Measurements from ENCODE around the gene CNTN6. TPM values are rescaled to one million over a fixed set of nuclear protein-coding genes. Genes with fewer than 3 reads are reported as not detected.

The CNTN6 gene
- total and polyA plus RNA-seq, 8 donors = 3.0 to 8.4 (median 6.7) TPM

DNA sequence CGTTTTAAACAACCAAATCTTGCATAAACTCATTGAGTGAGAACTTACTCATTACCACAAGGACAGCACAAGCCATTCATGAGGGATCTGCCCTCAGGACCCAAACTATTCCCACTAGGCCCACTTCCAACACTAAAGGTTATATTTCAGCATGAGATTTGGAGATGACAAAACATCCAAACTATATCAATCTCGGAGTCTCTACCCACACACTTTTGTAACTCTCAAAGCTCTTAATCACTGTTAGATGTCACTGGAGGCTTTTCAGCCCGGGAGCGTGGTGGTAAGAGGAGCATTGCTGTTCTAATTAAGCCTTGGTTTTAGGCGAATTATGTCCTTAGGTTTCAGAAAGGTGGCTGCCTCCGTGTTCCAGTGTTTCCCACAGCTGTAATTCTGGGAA is 86.3 kb downstream of the CNTN6 start:
- Histone ChIP-seq H3K27ac (no peak overlapping the region), H3K4me1 (no peaks in the 10 kb centered on the region), H3K36me3 (no peaks in the 10 kb centered on the region), H3K9me3 (peaks cover 0 to 2% of the 10 kb centered on the region in 2 donors), H3K27me3 (no peaks in the 10 kb centered on the region), H3K4me3 (no peak overlapping the region)
- intact Hi-C loops (cut with DNase I) = no loop called here
- no peak for ATAC-seq
- TF ChIP-seq, protein P1, sequence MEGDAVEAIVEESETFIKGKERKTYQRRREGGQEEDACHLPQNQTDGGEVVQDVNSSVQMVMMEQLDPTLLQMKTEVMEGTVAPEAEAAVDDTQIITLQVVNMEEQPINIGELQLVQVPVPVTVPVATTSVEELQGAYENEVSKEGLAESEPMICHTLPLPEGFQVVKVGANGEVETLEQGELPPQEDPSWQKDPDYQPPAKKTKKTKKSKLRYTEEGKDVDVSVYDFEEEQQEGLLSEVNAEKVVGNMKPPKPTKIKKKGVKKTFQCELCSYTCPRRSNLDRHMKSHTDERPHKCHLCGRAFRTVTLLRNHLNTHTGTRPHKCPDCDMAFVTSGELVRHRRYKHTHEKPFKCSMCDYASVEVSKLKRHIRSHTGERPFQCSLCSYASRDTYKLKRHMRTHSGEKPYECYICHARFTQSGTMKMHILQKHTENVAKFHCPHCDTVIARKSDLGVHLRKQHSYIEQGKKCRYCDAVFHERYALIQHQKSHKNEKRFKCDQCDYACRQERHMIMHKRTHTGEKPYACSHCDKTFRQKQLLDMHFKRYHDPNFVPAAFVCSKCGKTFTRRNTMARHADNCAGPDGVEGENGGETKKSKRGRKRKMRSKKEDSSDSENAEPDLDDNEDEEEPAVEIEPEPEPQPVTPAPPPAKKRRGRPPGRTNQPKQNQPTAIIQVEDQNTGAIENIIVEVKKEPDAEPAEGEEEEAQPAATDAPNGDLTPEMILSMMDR (IDR thresholded peaks at IDR 0.05) = no peak
- DNase-seq = no peak

DNA sequence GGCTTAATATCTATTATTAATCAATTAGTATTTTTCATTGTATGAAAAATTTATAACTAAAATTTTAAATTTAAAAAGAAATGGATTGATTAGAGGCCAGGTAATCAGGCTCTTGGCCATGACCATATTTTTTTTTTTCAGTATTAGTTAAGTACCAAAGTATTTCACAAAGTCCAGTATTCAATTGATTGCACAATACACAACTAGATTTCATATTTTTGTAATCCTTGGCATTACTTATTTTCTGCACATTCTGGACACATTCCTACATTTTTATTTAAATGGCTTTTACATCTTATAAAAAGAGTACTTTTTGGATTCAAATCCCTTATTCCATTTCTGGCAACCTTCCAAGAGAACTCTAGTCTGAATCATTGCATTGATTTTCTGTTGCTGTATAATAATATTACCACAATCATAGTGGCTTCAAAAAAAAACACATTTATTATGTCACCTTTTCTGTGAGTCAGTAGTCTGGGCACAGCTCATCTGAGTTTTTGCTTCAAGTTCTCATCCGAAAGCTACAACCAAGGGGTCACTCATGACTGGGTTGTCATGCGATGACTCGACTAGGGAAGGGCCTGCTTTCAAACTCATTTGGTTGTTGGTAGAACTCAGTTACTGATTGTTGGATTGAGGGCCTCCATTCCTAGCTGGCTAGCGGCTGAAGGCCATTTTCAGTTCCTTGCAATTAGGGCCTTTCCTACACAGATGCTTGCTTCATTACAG is 90.7 kb downstream of the CNTN6 start:
- TF ChIP-seq, protein P1 (IDR thresholded peaks at IDR 0.05) = no peak
- intact Hi-C loops (cut with DNase I) = no loop called here
- Histone ChIP-seq H3K27ac (no peak overlapping the region), H3K4me1 (no peaks in the 10 kb centered on the region), H3K27me3 (no peaks in the 10 kb centered on the region), H3K36me3 (no peaks in the 10 kb centered on the region), H3K4me3 (no peak overlapping the region), H3K9me3 (no peaks in the 10 kb centered on the region)
- DNase-seq (peak in 2 of 4 donors; percentile 4 to 5), ATAC-seq (peak; percentile 40)

DNA sequence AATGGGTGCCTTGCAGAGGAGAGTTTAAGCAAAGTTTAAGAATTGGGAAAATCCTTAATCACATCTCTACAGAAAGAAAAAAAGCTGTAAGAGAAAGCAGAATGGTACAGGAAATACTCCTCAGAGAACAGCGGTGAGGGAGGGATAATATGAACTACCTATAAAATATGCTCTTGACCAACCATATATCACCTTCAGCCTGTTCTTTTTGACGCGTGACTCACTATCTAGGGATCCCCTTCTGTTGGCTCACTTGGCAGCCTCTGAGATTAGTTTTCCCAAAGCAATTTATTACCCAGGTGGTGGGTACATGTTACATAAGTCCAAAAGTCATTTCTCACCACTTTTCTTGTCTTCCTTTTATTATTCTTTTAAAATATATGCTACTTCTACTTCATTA is 97.7 kb downstream of the CNTN6 start:
- H3K27ac ChIP-seq = no peak overlapping the region
- no peaks in the 10 kb centered on the region for H3K27me3 ChIP-seq
- TF ChIP-seq, protein P1 (IDR thresholded peaks at IDR 0.05) = no peak
- peaks cover 0 to under 1% of the 10 kb centered on the region in 2 donors for H3K4me1 ChIP-seq
- ATAC-seq (no peak), DNase-seq (no peak)
- no peak overlapping the region for H3K4me3 ChIP-seq
- intact Hi-C loops (cut with DNase I) = no loop called here
- no peaks in the 10 kb centered on the region for H3K36me3 ChIP-seq
- H3K9me3 ChIP-seq = peaks cover 0 to 2% of the 10 kb centered on the region in 2 donors

DNA sequence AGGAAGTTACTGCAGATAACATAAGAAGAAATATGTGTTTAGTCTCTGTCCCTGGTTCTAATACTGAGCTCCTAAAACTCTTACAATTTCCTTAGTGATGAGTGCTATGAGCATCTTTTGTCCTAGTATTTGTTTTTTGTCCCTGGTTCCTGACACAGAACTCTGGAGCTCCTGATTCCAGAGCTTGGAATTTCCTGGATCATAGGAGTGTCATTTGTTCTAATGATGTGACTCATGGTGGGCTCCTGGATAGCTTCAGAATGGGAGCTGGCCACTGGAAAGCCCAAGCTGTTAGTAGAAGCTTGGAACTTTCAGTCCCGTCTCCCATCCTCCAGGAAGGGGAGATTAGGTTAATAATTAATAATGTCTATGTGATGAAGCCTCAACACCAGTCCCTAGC is 98.2 kb downstream of the CNTN6 start:
- no peak for ATAC-seq
- H3K27ac ChIP-seq = no peak overlapping the region
- TF ChIP-seq, protein P1 (IDR thresholded peaks at IDR 0.05) = no peak
- H3K4me3 ChIP-seq = no peak overlapping the region
- H3K36me3 ChIP-seq = no peaks in the 10 kb centered on the region
- peaks cover 0 to 3% of the 10 kb centered on the region in 2 donors for H3K4me1 ChIP-seq
- H3K27me3 ChIP-seq = no peaks in the 10 kb centered on the region
- no peak for DNase-seq
- peaks cover 0 to 2% of the 10 kb centered on the region in 2 donors for H3K9me3 ChIP-seq
- intact Hi-C loops (cut with DNase I) = no loop called here

DNA sequence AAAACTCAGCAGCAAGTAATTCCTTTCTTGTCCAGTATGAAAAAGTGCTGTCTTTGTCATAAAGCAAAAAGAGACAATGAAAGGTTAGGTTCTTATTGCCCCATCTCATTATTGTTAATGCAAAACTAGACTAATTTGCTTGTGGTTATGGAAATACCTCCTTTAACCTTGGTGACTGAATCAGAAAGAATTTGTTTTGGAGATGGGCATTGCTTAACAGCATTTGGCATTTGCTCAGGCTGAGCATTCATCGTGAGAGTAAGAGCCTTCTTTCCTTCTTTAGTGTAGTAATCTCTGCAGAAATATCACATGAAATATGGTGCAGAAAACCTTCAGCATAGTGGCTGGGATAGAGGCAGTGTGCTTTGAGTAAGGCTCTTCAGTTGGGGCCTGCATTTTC is 103.1 kb downstream of the CNTN6 start:
- peaks cover 0 to 3% of the 10 kb centered on the region in 2 donors for H3K4me1 ChIP-seq
- no peak for DNase-seq
- peak; percentile 73 for ATAC-seq

More for the DNA sequence above, 103.1 kb downstream of the CNTN6 start:
- TF ChIP-seq, protein P1 (IDR thresholded peaks at IDR 0.05) = no peak
- no peak overlapping the region for H3K4me3 ChIP-seq
- intact Hi-C loops (cut with DNase I) = no loop called here
- H3K9me3 ChIP-seq = peaks cover 0 to 3% of the 10 kb centered on the region in 2 donors
- H3K27me3 ChIP-seq = no peaks in the 10 kb centered on the region
- H3K27ac ChIP-seq = no peak overlapping the region
- no peaks in the 10 kb centered on the region for H3K36me3 ChIP-seq
